Stomach (tissue), 9 donors: ENCODE data around the gene DPF3. TPM values are rescaled to one million over a fixed set of nuclear protein-coding genes. Genes with fewer than 3 reads are reported as not detected.

Experiments
- DNase-seq, 2 donors: peaks; one replicate each; pipeline versions ENCODE4 v3.0.0 to v3.0.0-alpha.2; 2013 to 2019
- H3K27ac ChIP-seq, 5 donors: fragments of 200-600 bp in 4 of 5; sonication (generic) in 4 of 5; one replicate each; pipeline ENCODE4 v1.5.1; 2013 to 2019; ENCODE audit warnings: mild to moderate bottlenecking in 1 of 5, moderate library complexity in 1 of 5
- H3K27me3 ChIP-seq, 3 donors: fragments of 200-600 bp; sonication (generic); one replicate each; pipeline ENCODE4 v1.5.1; 2017 to 2019; ENCODE audit warnings: mixed run types in 1 of 3
- H3K36me3 ChIP-seq, 4 donors: fragments of 200-600 bp; sonication (generic); 1 replicate in 3 of 4; 2 replicates in 1 of 4; pipeline ENCODE4 v1.5.1; 2016 to 2019
- H3K4me1 ChIP-seq, 4 donors: fragments of 200-600 bp; sonication (generic); one replicate each; pipeline ENCODE4 v1.5.1; 2016 to 2019
- H3K4me3 ChIP-seq, 4 donors: fragments of 200-600 bp; sonication (generic) in 3 of 4; one replicate each; pipeline ENCODE4 v1.5.1; 2016 to 2019; ENCODE audit warnings: mild to moderate bottlenecking in 1 of 4
- H3K9me3 ChIP-seq, 4 donors: fragments of 200-600 bp; sonication (generic); one replicate each; pipeline ENCODE4 v1.5.1; 2016 to 2019
- EP300 ChIP-seq: sonication (generic); formaldehyde crosslinking; IDR thresholded peaks from one replicate; pipeline ENCODE4 v1.6.1; 2017; ENCODE audit warnings: antibody characterized with exemption
- POLR2A ChIP-seq, 4 donors: fragments of 450-650 bp; IDR thresholded peaks; one replicate each; pipeline ENCODE4 v1.6.1; 2016; ENCODE audit warnings: antibody characterized with exemption in 4 of 4, control low read depth in 2 of 4, mild to moderate bottlenecking in 1 of 4, moderate library complexity in 1 of 4
- POLR2AphosphoS5 ChIP-seq, 3 donors: sonication (generic); formaldehyde crosslinking; IDR thresholded peaks; one replicate each; pipeline ENCODE4 v1.6.1; 2016; ENCODE audit warnings: antibody characterized with exemption in 3 of 3
- WGBS, 5 donors: extraction: QIAGEN DNeasy Blood & Tissue Kit in 3 of 5; methylation state at CpG; one replicate each; pipeline versions ENCODE4 v1.1.5 to v1.1.7; 2013 to 2018; 5-methylcytosine and 5-hydroxymethylcytosine counted together
- intact Hi-C: fragments of 100-400 bp; cut with DNase I; formaldehyde crosslinking; loops from one replicate; pipeline ENCODE4 v1.15.1; 2023; ENCODE audit warnings: low total_unique reads
- polyA plus RNA-seq, 3 donors: library from polyadenylated mRNA; stranded (reverse); fragments of 200-250 nt; gene quantifications; one replicate each; pipeline ENCODE4 v1.2.3, GENCODE V29; 2013
- total RNA-seq, 5 donors: library from RNA; depleted of rRNA; stranded (reverse); fragments of >200 nt; gene quantifications; one replicate each; pipeline versions ENCODE4 v1.1.0 to v1.2.3, GENCODE V29; 2014 to 2016
- TF ChIP-seq, protein P1 (sequence below), 7 experiments: fragments of 450-650 bp in 4 of 7; fragments of 200-600 bp in 3 of 7; sonication (generic) in 3 of 7; IDR thresholded peaks; one replicate each; pipeline ENCODE4 v1.5.1; 2016 to 2019; ENCODE audit warnings: antibody characterized with exemption in 7 of 7, control low read depth in 2 of 7, mild to moderate bottlenecking in 1 of 7
- donor health status: healthy with polysubstance abuse.
- donor health status: Bipolar disorder and iron deficiency.
- donor health status: healthy.

The DPF3 gene
- total and polyA plus RNA-seq, 8 donors: 0.20 to 113 (median 3.7) TPM

DNA sequence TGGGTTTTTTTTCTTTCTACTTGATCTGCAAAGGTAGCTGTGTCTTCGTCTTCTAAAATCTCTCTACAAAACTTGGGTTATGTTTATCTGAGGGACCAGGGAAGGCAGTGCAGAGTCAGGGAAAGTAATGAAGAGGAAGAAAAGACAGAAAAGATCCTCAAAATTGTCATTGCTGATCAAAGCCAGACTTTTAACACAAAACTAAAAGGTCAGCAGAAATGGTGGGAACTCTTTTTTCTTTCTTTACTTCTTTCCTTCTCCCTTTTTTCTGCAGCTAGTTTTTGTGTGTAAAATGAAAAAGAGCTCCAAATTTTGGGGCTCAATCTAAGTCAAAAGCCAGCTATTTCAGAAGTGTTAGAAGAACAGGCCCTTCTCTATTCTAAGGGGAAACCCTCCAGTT is 11.9 kb downstream of the DPF3 start:
- Histone ChIP-seq H3K4me1 (no peaks in the 10 kb centered on the region), H3K27ac (no peak overlapping the region), H3K27me3 (peaks cover 0 to 20% (median 0%) of the 10 kb centered on the region in 3 donors), H3K36me3 (no peaks in the 10 kb centered on the region), H3K9me3 (no peaks in the 10 kb centered on the region), H3K4me3 (no peak overlapping the region)
- DNase-seq: no peak
- 70 to 89% (median 87%) methylated on average over 1 of the region's 1 CpG for WGBS, 5 donors
- intact Hi-C loops: no loop called here
- TF ChIP-seq, protein P1, sequence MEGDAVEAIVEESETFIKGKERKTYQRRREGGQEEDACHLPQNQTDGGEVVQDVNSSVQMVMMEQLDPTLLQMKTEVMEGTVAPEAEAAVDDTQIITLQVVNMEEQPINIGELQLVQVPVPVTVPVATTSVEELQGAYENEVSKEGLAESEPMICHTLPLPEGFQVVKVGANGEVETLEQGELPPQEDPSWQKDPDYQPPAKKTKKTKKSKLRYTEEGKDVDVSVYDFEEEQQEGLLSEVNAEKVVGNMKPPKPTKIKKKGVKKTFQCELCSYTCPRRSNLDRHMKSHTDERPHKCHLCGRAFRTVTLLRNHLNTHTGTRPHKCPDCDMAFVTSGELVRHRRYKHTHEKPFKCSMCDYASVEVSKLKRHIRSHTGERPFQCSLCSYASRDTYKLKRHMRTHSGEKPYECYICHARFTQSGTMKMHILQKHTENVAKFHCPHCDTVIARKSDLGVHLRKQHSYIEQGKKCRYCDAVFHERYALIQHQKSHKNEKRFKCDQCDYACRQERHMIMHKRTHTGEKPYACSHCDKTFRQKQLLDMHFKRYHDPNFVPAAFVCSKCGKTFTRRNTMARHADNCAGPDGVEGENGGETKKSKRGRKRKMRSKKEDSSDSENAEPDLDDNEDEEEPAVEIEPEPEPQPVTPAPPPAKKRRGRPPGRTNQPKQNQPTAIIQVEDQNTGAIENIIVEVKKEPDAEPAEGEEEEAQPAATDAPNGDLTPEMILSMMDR (IDR thresholded peaks at IDR 0.05): no peak
- no peak for TF ChIP-seq POLR2AphosphoS5 (IDR thresholded peaks at IDR 0.05)
- no peak for TF ChIP-seq EP300
- TF ChIP-seq POLR2A (IDR thresholded peaks at IDR 0.05): no peak

GRCh38 chr14:72881543-72881942 is 12.4 kb downstream of the DPF3 start:
- no peak overlapping the region for H3K27ac ChIP-seq
- H3K27me3 ChIP-seq: peaks cover 0 to 23% (median 0%) of the 10 kb centered on the region in 3 donors
- intact Hi-C loops: no loop called here
- TF ChIP-seq, protein P1 (IDR thresholded peaks at IDR 0.05): no peak
- TF ChIP-seq POLR2AphosphoS5 (IDR thresholded peaks at IDR 0.05) (no peak), EP300 (no peak), POLR2A (IDR thresholded peaks at IDR 0.05) (no peak)
- 50 to 65% (median 54%) methylated on average over 2 of the region's 2 CpGs for WGBS, 5 donors
- H3K9me3 ChIP-seq: no peaks in the 10 kb centered on the region
- no peaks in the 10 kb centered on the region for H3K36me3 ChIP-seq
- no peak for DNase-seq
- H3K4me3 ChIP-seq: no peak overlapping the region
- no peaks in the 10 kb centered on the region for H3K4me1 ChIP-seq

- Histone ChIP-seq H3K4me3 (no peak overlapping the region), H3K27me3 (peaks cover 0 to 25% (median 0%) of the 10 kb centered on the region in 3 donors), H3K27ac (no peak overlapping the region), H3K36me3 (no peaks in the 10 kb centered on the region), H3K9me3 (no peaks in the 10 kb centered on the region), H3K4me1 (no peaks in the 10 kb centered on the region)
- intact Hi-C loops: no loop called here
- WGBS, 5 donors: 61 to 73% (median 70%) methylated on average over 2 of the region's 2 CpGs
- no peak for TF ChIP-seq POLR2AphosphoS5 (IDR thresholded peaks at IDR 0.05)
- no peak for TF ChIP-seq EP300
- TF ChIP-seq POLR2A (IDR thresholded peaks at IDR 0.05): no peak
- TF ChIP-seq, protein P1 (IDR thresholded peaks at IDR 0.05): no peak
- DNase-seq: no peak
These were observed 13.1 kb downstream of the DPF3 start for GRCh38 chr14:72880820-72881219.

DNA sequence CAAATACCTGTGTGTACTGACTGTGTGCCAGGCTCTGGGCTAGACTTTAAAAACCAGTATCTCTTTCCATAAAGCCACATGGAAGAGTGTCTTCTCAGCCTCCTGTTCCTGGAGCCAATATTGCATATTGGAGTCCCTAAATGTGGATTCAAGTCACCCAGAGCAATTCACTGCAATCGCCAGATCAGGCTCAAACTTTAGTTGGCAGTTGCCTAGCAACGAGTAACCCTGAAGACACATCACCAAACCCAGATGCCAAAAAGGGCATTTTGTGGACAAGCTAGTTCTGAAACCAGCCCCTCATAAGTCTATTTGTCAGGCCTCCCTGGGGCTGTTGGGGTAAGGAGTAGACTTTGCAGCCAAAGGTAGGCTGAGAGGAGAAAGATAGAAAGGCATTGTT is 13.7 kb downstream of the DPF3 start:
- TF ChIP-seq POLR2A (IDR thresholded peaks at IDR 0.05) (no peak), POLR2AphosphoS5 (IDR thresholded peaks at IDR 0.05) (no peak), EP300 (no peak)
- TF ChIP-seq, protein P1 (IDR thresholded peaks at IDR 0.05): no peak
- no peaks in the 10 kb centered on the region for H3K36me3 ChIP-seq
- DNase-seq: no peak
- no peak overlapping the region for H3K27ac ChIP-seq
- 81 to 100% (median 84%) methylated on average over 2 of the region's 2 CpGs for WGBS, 5 donors
- intact Hi-C loops: no loop called here
- no peaks in the 10 kb centered on the region for H3K4me1 ChIP-seq
- H3K27me3 ChIP-seq: peaks cover 0 to 21% (median 0%) of the 10 kb centered on the region in 3 donors
- no peak overlapping the region for H3K4me3 ChIP-seq
- H3K9me3 ChIP-seq: no peaks in the 10 kb centered on the region
